HepG2 (cell line): ENCODE data around the gene SYVN1. TPM values are rescaled to one million over a fixed set of nuclear protein-coding genes. Genes with fewer than 3 reads are reported as not detected.
A peak's percentile ranks its signal among the peaks of the same experiment; 100 is the strongest.

Source experiments
- ATAC-seq: fragments of 200-7000 bp; cut with Tn5 transposase; 3 replicates; pipeline ENCODE4 v1.9.1; 2020; ENCODE audit warnings: mild to moderate bottlenecking, moderate library complexity
- BruUV-seq: library from RNA; stranded (reverse); fragments of 400-500 nt; replicated peaks from 2 replicates; lab custom pipeline; 2021; lab: Mats Ljungman, UMichigan
- CTCF ChIA-PET: fragments of 300-600 bp; formaldehyde crosslinking; extraction: SDS; loops from one replicate; lab custom pipeline; 2021; ENCODE audit warnings: low total read pairs, inconsistent platforms, low intra/inter-chr PET ratio; lab: Yijun Ruan, JAX
- POLR2A ChIA-PET: fragments of 350-600 bp; sonication (Branson Sonifier 250); formaldehyde crosslinking; loops from one replicate; lab custom pipeline; 2020; ENCODE audit warnings: antibody characterized with exemption, inconsistent platforms; lab: Yijun Ruan, JAX
- DNase-seq: peaks from one replicate; pipeline ENCODE4 v3.0.0-alpha.2; 2015; ENCODE audit warnings: low spot score
- FAIRE-seq: peaks from 3 replicates; lab custom pipeline; 2011; peaks lifted over from hg19 to GRCh38; lab: Jason Lieb, UNC
- H2AFZ ChIP-seq: one replicate; pipeline ENCODE4 v1.6.1; 2011; ENCODE audit warnings: low read length, inconsistent platforms
- H3K27ac ChIP-seq: fragments of 300-600 bp; 3 replicates; pipeline ENCODE4 v1.8.0; 2011; ENCODE audit warnings: mixed run types, mild to moderate bottlenecking, mixed read lengths, low read length, inconsistent platforms; ENCODE audit not compliant: insufficient read depth; ENCODE audit errors: extremely low read length
- H3K27me3 ChIP-seq, 2 experiments: fragments of 200-600 bp in 1 of 2; 2 replicates in 1 of 2; 3 replicates in 1 of 2; pipeline versions ENCODE4 v1.6.0 to v1.8.0; 2011; ENCODE audit warnings: low read length in 2 of 2, mild to moderate bottlenecking in 2 of 2, moderate library complexity in 2 of 2, inconsistent platforms in 1 of 2; ENCODE audit not compliant: insufficient read depth in 2 of 2, control insufficient read depth in 1 of 2
- H3K36me3 ChIP-seq, 2 experiments: fragments of 200-600 bp in 1 of 2; replicated peaks in 1 of 2; 2 replicates in 1 of 2; 3 replicates in 1 of 2; pipeline versions ENCODE4 v1.5.1 to v1.8.0; 2011; ENCODE audit warnings: low read length in 2 of 2, inconsistent platforms in 1 of 2; ENCODE audit not compliant: insufficient read depth in 2 of 2, control insufficient read depth in 1 of 2
- H3K4me1 ChIP-seq: 2 replicates; pipeline ENCODE4 v1.5.1; 2012; ENCODE audit warnings: low read length, inconsistent platforms; ENCODE audit not compliant: insufficient read depth
- H3K4me2 ChIP-seq: 2 replicates; pipeline ENCODE4 v1.6.0; 2011; ENCODE audit warnings: low read depth, low read length, inconsistent platforms
- H3K4me3 ChIP-seq, 3 experiments: fragments of 200-600 bp in 1 of 3; sonication (generic), shearing (Covaris generic) in 1 of 3; replicated peaks in 1 of 3; 2 replicates each; pipeline ENCODE4 v1.5.1; 2011 to 2016; ENCODE audit warnings: low read length in 3 of 3, inconsistent platforms in 2 of 3, low read depth in 2 of 3, mild to moderate bottlenecking in 2 of 3, control low read depth in 1 of 3, mixed read lengths in 1 of 3; ENCODE audit not compliant: insufficient read depth in 1 of 3
- H3K79me2 ChIP-seq: one replicate; pipeline ENCODE4 v1.6.1; 2011; ENCODE audit warnings: low read length, inconsistent platforms; ENCODE audit not compliant: insufficient read depth
- H3K9ac ChIP-seq: 2 replicates; pipeline ENCODE4 v1.6.0; 2011; ENCODE audit warnings: mild to moderate bottlenecking, low read depth, low read length, inconsistent platforms; ENCODE audit not compliant: insufficient read depth
- H3K9me3 ChIP-seq: 2 replicates; pipeline ENCODE4 v1.5.1; 2012; ENCODE audit warnings: mild to moderate bottlenecking, low read length
- H4K20me1 ChIP-seq: 2 replicates; pipeline ENCODE4 v1.6.0; 2011; ENCODE audit warnings: inconsistent platforms, mild to moderate bottlenecking, low read length, moderate library complexity; ENCODE audit not compliant: insufficient read depth
- FOXM1 ChIP-seq: sonication (generic); formaldehyde crosslinking; IDR thresholded peaks from 2 replicates; pipeline ENCODE4 v1.5.0; 2020; ENCODE audit warnings: missing genetic modification reagents
- MAZ ChIP-seq, 2 experiments: sonication (generic) in 1 of 2; formaldehyde crosslinking in 1 of 2; IDR thresholded peaks; 2 replicates each; pipeline versions ENCODE4 v1.5.0 to v1.6.1; 2012 to 2020; ENCODE audit warnings: low read depth in 2 of 2, mild to moderate bottlenecking in 2 of 2, borderline replicate concordance in 1 of 2, improper control_type of control experiment in 1 of 2, low read length in 1 of 2, missing genetic modification reagents in 1 of 2, moderate library complexity in 1 of 2
- ONECUT2 ChIP-seq: sonication (generic); formaldehyde crosslinking; IDR thresholded peaks from 2 replicates; pipeline ENCODE4 v1.4.0; 2020; ENCODE audit warnings: missing genetic modification reagents
- PLSCR1 ChIP-seq: sonication (generic); formaldehyde crosslinking; IDR thresholded peaks from 2 replicates; pipeline ENCODE4 v1.5.0; 2020; ENCODE audit warnings: missing genetic modification reagents, mild to moderate bottlenecking, borderline replicate concordance
- SMYD3 ChIP-seq: sonication (generic); formaldehyde crosslinking; IDR thresholded peaks from 2 replicates; pipeline ENCODE4 v1.8.1; 2023; ENCODE audit warnings: mild to moderate bottlenecking, missing genetic modification reagents
- SP2 ChIP-seq: sonication (generic); formaldehyde crosslinking; IDR thresholded peaks from 2 replicates; pipeline ENCODE4 v1.5.1; 2020; ENCODE audit warnings: mild to moderate bottlenecking, missing genetic modification reagents
- SRSF4 ChIP-seq: fragments of 200-400 bp; formaldehyde crosslinking; IDR thresholded peaks from one replicate; pipeline ENCODE4 v1.6.1; 2018; ENCODE audit warnings: mild to moderate bottlenecking, low read depth, low read length, moderate library complexity; ENCODE audit not compliant: poor library complexity, severe bottlenecking
- THAP8 ChIP-seq: sonication (generic); formaldehyde crosslinking; IDR thresholded peaks from 2 replicates; pipeline ENCODE4 v1.5.1; 2020; ENCODE audit warnings: missing genetic modification reagents, mild to moderate bottlenecking, borderline replicate concordance
- ZBTB2 ChIP-seq: sonication (generic); formaldehyde crosslinking; IDR thresholded peaks from 2 replicates; pipeline ENCODE4 v1.8.0; 2022; ENCODE audit warnings: low read depth, missing genetic modification reagents
- ZBTB26 ChIP-seq: IDR thresholded peaks from 2 replicates; pipeline ENCODE4 v1.6.1; 2016; ENCODE audit warnings: missing compliant biosample characterization, missing genetic modification reagents, borderline replicate concordance
- ZNF510 ChIP-seq: sonication (generic); formaldehyde crosslinking; IDR thresholded peaks from 2 replicates; pipeline ENCODE4 v1.4.0; 2020; ENCODE audit warnings: low read depth, mild to moderate bottlenecking, missing genetic modification reagents
- ZNF556 ChIP-seq: sonication (generic); formaldehyde crosslinking; IDR thresholded peaks from 2 replicates; pipeline ENCODE4 v1.4.0; 2020; ENCODE audit warnings: mild to moderate bottlenecking, missing genetic modification reagents, borderline replicate concordance
- ZNF704 ChIP-seq: sonication (generic); formaldehyde crosslinking; IDR thresholded peaks from 2 replicates; pipeline ENCODE4 v1.8.1; 2023; ENCODE audit warnings: mild to moderate bottlenecking, inconsistent platforms, moderate library complexity, missing genetic modification reagents, borderline replicate concordance
- ZNF891 ChIP-seq: sonication (generic); formaldehyde crosslinking; IDR thresholded peaks from 2 replicates; pipeline ENCODE4 v1.5.0; 2020; ENCODE audit warnings: mild to moderate bottlenecking, missing genetic modification reagents
- ZSCAN30 ChIP-seq: sonication (generic); formaldehyde crosslinking; IDR thresholded peaks from 2 replicates; pipeline ENCODE4 v1.5.0; 2020; ENCODE audit warnings: mild to moderate bottlenecking, missing genetic modification reagents
- WGBS: methylation state at CpG from one replicate; pipeline ENCODE4 v1.1.6; 2017; ENCODE audit warnings: low lambda C conversion rate; 5-methylcytosine and 5-hydroxymethylcytosine counted together
- in situ Hi-C: cut with HindIII; loops from 2 replicates; pipeline ENCODE4 v1.10.0; 2017; ENCODE audit warnings: low pct_unique_long_range_greater_than_20kb; ENCODE audit not compliant: extremely low pct_ligation_motif_present
- intact Hi-C: fragments of 100-400 bp; cut with micrococcal nuclease; formaldehyde crosslinking; loops from one replicate; pipeline ENCODE4 v1.10.0; 2022; ENCODE audit not compliant: unreplicated experiment
- polyA plus RNA-seq, 8 experiments: library from polyadenylated mRNA; depleted of rRNA in 3 of 8; stranded (reverse) in 7 of 8; unstranded in 1 of 8; fragments of >200 nt; fragmentation: Illumina TruSeq in 4 of 8; extraction: Trizol in 4 of 8; gene quantifications; 2 replicates each; pipeline versions ENCODE4 v1.2.1 to v1.2.3, GENCODE V29; 2011 to 2016; ENCODE audit warnings: low read depth in 4 of 8, missing spikeins in 1 of 8, mixed read lengths in 1 of 8; ENCODE audit not compliant: insufficient read depth in 1 of 8
- total RNA-seq, 5 experiments: library from RNA; depleted of rRNA; stranded (reverse); fragments of >200 nt; fragmentation: Illumina TruSeq; extraction: Trizol; gene quantifications; 2 replicates each; pipeline ENCODE4 v1.2.3, GENCODE V29; 2016; ENCODE audit warnings: low read depth in 1 of 5

The SYVN1 gene
- total and polyA plus RNA-seq, 2 of the 13 experiments (the other 11 are each of a cell fraction or from before 2014, with no cell fraction given): 10.3 to 22.5 TPM

- Histone ChIP-seq H3K27ac (peak within 1 kb of the TSS; percentile 83), H3K4me2 (peak within 1 kb of the TSS; percentile 93), H4K20me1 (no peaks in the 10 kb centered on the region), H3K36me3 (peaks cover 19 to 31% of the 10 kb centered on the region in 2 experiments), H3K27me3 (no peaks in the 10 kb centered on the region; a peak in 1 of 5 replicates), H3K9me3 (no peaks in the 10 kb centered on the region), H3K79me2 (peaks cover 31% of the 10 kb centered on the region), H3K4me1 (peaks cover 33% of the 10 kb centered on the region), H3K4me3 (peak within 1 kb of the TSS; percentile 70 to 99 (median 87)), H3K9ac (peak within 1 kb of the TSS; percentile 95), H2AFZ (no peak within 1 kb of the TSS)
- in situ Hi-C loops (no loop called here), intact Hi-C loops (no loop called here)
- FAIRE-seq (peak; percentile 76), DNase-seq (peak; percentile 91), ATAC-seq (peak; percentile 83)
- no TSS peak for BruUV-seq
- WGBS: under 1% methylated on average over 63 of the region's 79 CpGs
- ChIA-PET POLR2A (no interaction called here), CTCF (no interaction called here)
- TF ChIP-seq THAP8 (no peak; the same call in 1 of the 2 replicates), PLSCR1 (CRISPR knock-in tag) (no peak), ONECUT2 (CRISPR knock-in tag) (no peak), ZSCAN30 (CRISPR knock-in tag) (no peak), SRSF4 (no peak), ZNF556 (CRISPR knock-in tag) (peak; percentile 87; the same call in 1 of the 2 replicates), FOXM1 (no peak), ZNF891 (peak; percentile 1; the same call in 1 of the 2 replicates), SMYD3 (no peak), ZNF510 (0 out of 2 replicates have a peak, but pooled peaks have one; percentile 65), MAZ (IDR thresholded peaks at IDR 0.05; ENCODE audit: borderline replicate concordance, low read depth, low read length) (peak; percentile 59; the same call in 1 of the 2 replicates), MAZ (CRISPR knock-in tag; IDR thresholded peaks at IDR 0.05; ENCODE audit: low read depth) (peak; percentile 71; the same call in 1 of the 2 replicates), SP2 (CRISPR knock-in tag) (peak; percentile 77), ZBTB26 (CRISPR knock-in tag) (peak; percentile 56; the same call in 1 of the 2 replicates), ZBTB2 (CRISPR knock-in tag) (peak; percentile 87), ZNF704 (CRISPR knock-in tag) (0 out of 2 replicates have a peak, but pooled peaks have one; percentile 52)
Measured at GRCh38 chr11:65083834-65084597, 50.3 kb downstream of the SYVN1 start, which contains the start of the genes CDCA5 and ZFPL1. CDCA5 (minus strand) TSS chr11:65084040; CDS start chr11:65083978, 62 bp downstream. ZFPL1 (plus strand) TSS chr11:65084222; CDS start chr11:65084699, 477 bp downstream.
